Measurements from ENCODE around the gene CACNA1F.

DNA sequence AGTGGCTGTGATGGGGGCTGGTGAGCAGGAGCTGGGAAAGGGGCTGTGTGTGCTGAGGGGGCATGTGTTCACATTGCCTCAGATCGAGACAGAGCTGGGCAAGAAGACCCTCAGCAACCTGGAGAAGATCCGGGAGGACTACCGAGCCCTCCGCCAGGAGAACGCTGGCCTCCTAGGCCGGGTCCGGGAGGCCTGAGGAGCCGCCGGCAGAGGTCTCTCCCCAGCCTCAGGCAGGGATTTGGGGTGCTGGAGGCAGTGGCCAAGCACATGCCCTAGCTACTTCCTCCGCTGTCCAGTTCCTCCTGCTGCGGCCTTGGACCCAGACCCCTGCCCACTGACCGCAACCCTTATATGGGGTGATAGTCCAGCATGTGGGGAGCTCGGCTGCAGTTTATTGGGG is 16.9 kb upstream of the CACNA1F start:
- TF ChIP-seq CTCF (conservative IDR thresholded peaks at IDR 0.05; ENCODE audit: low read length) (no peak), EZH2phosphoT487 (IDR thresholded peaks at IDR 0.05; ENCODE audit: borderline replicate concordance) (no peak)
